Hepatocyte (in vitro differentiated cells): ENCODE data around the gene ZNF407.

Experiments
- CTCF ChIP-seq: fragments of 200-600 bp; sonication (generic); IDR thresholded peaks from 2 replicates; pipeline ENCODE4 v1.5.1; 2016; ENCODE audit warnings: antibody characterized with exemption, mild to moderate bottlenecking; ENCODE audit not compliant: poor library complexity
- EZH2 ChIP-seq: fragments of 200-600 bp; sonication (generic); IDR thresholded peaks from 2 replicates; pipeline ENCODE4 v1.6.1; 2016; ENCODE audit warnings: antibody characterized with exemption, mild to moderate bottlenecking, borderline replicate concordance

GRCh38 chr18:74817576-74817975 lies 219.9 kb downstream of the ZNF407 start:
- TF ChIP-seq CTCF (no peak), EZH2 (no peak)
